Forelimb muscle (tissue), 1 donor: Measurements from ENCODE around the gene ITPKA. TPM values are rescaled to one million over a fixed set of nuclear protein-coding genes. Genes with fewer than 3 reads are reported as not detected.
"Not testable (repeated sequence)": the region's sequence is repeated elsewhere in the genome, so short reads cannot be mapped to it uniquely, and the experiment has no call there.

Experiments
- DNase-seq: peaks from one replicate; pipeline ENCODE4 v3.0.0-alpha.2; 2013; ENCODE audit warnings: low read depth
- polyA plus RNA-seq: library from polyadenylated mRNA; unstranded; fragments of 120-200 nt; gene quantifications from one replicate; pipeline ENCODE4 v1.2.1, GENCODE V29; 2013; ENCODE audit not compliant: insufficient read length

Gene ITPKA
- 0.51 TPM for polyA plus RNA-seq

DNA sequence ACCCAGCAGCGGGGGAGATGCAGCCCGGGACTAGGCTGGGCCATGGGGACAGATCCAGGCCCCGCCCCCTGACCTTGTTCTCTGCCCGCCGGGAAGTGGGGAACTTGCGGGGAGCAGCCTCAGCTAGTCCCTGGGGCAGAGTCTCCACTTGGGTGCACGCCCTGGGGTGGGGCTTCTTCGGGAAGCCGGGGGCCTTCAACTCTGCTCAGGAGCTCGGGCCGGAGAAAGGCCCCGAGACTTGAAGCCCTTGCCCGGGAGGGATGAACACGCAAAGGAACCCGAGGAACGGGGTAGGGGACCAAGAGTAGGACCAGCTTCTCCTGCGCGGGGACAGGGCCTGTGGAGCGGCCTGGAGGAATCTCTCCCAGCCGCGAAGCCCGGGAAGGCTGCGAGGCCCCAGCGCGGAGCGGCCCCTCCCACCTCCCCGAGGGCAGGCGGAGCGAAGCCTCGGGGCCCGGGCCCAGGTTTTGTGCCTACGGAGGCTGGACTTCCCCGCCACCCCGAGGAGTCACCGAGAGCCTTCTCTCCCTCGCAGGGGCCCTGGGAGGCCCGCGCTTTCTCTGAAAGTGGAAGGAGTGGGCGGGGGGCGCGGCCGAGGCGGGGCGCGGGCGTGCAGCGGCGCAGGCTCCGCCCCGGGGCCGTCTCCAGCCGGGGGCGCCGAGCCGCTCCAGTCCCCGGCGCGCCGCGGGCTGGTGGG lies at the start of gene ITPKA:
Gene ITPKA (plus strand): TSS at position 670 of the 697 bp plus-strand sequence. CDS start 54 bp downstream, outside the sequence.
- peak; percentile 19 for DNase-seq

- DNase-seq, result no peak
Measured at GRCh38 chr15:41445399-41445798, 48.3 kb upstream of the ITPKA start.

- DNase-seq, result no peak
Measured at GRCh38 chr15:41462084-41462795, 31.4 kb upstream of the ITPKA start.

GRCh38 chr15:41464889-41465580 lies 28.6 kb upstream of the ITPKA start:
- DNase-seq, result no peak

- DNase-seq, result peak; percentile 17
Measured at GRCh38 chr15:41465822-41466421, 27.8 kb upstream of the ITPKA start.

DNA sequence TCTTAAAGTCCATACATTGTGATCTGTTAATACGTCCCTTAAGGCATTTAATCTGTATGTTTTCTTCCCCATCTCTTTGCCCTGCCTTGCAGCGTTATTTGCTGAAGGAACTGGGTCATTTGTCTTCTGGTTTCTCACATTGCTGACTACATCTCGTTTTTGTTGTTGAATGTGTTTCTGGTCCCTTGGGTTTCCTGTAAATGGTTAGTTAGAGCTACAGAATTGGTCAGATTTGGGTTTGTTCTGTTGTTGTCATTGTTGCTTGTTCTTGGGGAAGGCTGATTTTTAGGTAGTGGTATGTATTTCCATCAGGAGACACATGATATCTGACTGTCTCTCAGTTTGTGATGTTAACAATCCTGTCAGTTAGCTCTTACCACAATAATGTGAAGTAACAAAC lies 27.0 kb upstream of the ITPKA start:
- DNase-seq, result no peak

GRCh38 chr15:41469644-41470043 lies 24.0 kb upstream of the ITPKA start:
- DNase-seq, result not testable (repeated sequence)

DNA sequence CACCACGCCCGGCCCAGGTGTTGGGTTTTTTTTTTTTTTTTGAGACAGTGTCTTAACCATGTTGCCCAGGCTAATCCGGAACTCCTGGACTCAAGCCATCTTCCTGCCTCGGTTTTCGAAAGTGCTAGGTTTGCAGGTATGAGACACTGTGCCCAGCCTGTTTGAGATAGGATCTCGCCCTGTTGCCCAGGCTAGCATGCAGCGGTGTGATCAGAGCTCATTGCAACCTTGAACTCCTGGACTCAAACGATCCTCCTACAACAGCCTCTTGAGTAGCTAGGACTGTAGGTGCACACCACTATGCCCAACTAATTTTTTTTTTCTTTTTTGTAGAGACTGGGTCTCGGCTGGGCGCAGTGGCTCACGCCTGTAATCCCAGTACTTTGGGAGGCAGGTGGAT lies 20.3 kb upstream of the ITPKA start:
- no peak for DNase-seq

DNA sequence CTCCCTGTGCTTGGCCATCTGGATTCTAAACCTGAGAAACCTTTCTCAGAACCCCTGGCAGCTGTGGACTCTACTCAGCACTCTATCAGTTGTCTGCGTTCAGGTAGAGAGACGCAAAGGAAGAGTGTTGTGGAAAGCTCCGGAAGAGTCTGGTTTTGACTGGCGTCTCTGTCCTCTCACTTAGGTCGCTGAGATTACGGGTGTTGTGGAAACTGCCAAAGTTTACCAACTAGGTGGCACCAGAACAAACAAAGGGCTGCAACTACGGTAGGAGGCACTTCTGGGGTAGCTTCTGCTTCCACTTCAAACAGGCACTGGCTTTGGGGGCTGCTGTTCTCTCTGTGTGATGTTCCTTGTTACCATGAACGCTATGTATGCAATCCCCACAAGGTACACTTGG lies 19.2 kb upstream of the ITPKA start:
- DNase-seq, result no peak

- DNase-seq, result no peak
Measured at GRCh38 chr15:41474941-41475340, 18.7 kb upstream of the ITPKA start.

GRCh38 chr15:41476416-41477048 lies 17.1 kb upstream of the ITPKA start:
- DNase-seq, result no peak

GRCh38 chr15:41480396-41481140 lies 13.1 kb upstream of the ITPKA start:
- no peak for DNase-seq

DNA sequence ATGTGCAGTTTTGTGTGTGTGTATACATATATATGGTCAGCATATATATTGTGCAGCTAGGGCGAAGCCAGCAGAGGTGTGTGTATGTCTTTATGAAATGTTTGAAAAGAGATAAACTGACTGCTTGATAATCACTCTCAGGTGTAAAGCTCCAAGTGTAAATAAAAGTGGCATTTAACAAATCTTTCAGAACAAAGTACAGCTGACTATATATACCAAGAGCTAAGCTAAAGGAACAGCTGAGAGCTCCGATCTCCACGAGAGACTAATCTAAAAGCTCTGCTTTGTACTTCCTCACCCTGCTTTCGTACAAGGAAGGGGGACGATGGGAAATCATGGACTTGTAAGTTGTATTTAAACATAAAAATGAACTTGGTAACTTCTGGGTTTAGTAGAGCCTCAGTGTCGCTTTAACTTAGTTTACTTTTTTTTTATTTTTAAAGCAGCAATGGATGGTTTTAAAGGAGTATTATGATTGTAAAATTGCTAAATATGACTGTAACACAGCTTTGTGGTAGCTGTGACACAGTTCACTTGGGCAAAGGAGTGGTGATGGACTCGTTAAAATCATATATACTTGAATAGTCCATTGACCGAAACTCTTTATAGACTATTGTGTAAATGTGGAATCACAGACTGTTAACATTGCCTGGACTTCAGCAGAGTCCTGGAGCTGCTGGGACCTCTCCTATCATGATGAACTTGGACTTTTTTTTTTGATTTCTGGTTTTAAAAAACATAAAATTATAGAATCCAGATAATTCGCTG lies 11.4 kb upstream of the ITPKA start:
- no peak for DNase-seq

DNA sequence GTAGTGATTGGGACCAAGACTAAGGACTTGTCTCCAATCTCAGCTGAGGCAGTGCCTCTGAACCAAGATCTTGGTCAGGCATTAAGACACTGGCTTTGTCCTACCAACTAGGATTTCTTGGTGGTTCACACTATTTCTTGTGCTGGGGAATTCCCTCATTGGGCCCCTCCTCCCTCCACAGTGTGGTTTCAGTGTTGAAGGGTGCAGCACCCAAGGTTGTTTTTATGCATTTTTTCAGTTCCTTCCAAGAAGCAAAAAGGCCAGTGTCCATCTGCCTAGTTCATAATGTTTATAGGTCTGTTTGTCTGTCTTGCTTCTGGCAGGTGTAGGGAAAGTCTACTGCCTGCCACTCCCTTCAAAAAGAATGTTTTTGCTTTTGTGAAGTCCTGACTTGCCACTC lies 10.6 kb upstream of the ITPKA start:
- no peak for DNase-seq

GRCh38 chr15:41483519-41483918 lies 10.2 kb upstream of the ITPKA start:
- no peak for DNase-seq

GRCh38 chr15:41484937-41485625 lies 8.6 kb upstream of the ITPKA start:
- no peak for DNase-seq

GRCh38 chr15:41486286-41486685 lies 7.4 kb upstream of the ITPKA start:
- no peak for DNase-seq

DNA sequence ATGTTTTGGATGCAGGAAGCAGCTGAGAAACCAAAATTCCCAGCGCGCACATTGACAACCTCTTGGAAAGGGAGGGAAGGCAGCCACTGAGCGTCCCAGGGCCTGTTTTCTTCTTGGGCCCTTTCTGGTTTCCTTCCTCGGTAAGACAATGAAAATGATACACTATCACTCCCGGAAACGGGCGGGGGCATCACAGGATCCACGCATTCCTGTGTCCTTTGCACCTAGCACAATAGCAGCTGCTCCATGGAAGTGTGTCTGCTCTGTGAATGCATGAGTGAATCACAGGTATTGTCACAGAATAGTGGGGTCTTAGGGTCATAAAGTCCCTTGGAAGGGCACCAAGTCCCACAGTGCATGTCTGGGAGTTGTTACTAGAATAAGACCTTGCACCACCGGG lies 6.3 kb upstream of the ITPKA start:
- no peak for DNase-seq

GRCh38 chr15:41487802-41488201 lies 5.9 kb upstream of the ITPKA start:
- DNase-seq, result no peak

DNA sequence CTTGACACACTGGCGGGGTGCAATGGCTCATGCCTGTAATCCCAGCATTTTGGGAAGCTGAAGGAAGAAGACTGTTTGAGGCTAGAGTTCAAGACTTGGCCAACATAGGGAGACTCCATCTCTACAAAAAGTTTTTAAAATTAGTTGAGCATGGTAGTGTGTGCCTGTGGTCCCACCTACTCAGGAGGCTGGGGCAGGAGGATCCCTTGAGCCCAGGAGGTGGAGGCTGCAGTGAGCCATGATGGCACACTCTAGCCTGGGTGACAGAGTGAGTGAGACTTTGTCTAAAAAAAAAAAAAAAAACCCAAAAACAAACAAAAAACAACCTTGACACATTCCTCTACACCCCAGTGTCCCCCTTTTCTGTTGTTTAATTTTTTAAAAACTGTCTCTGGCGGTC lies 4.0 kb upstream of the ITPKA start:
- no peak for DNase-seq
